Measurements from ENCODE around the gene DCLRE1A. TPM values are rescaled to one million over a fixed set of nuclear protein-coding genes. Genes with fewer than 3 reads are reported as not detected.

Gene DCLRE1A
- total and polyA plus RNA-seq, 8 donors: 8.1 to 14.9 (median 12.4) TPM

GRCh38 chr10:113872139-113873030 lies 18.5 kb upstream of the DCLRE1A start:
- Histone ChIP-seq H3K4me3 (no peak overlapping the region), H3K27ac (no peak overlapping the region), H3K27me3 (no peaks in the 10 kb centered on the region), H3K9me3 (peaks cover 0 to 12% of the 10 kb centered on the region in 2 donors), H3K4me1 (no peaks in the 10 kb centered on the region), H3K36me3 (peaks cover 0 to 16% of the 10 kb centered on the region in 2 donors)
- ATAC-seq: no peak
- intact Hi-C loops (cut with DNase I): no loop called here
- no peak for DNase-seq
- TF ChIP-seq CTCF (IDR thresholded peaks at IDR 0.05): no peak

- TF ChIP-seq CTCF (IDR thresholded peaks at IDR 0.05): no peak
- H3K27ac ChIP-seq: no peak overlapping the region
- intact Hi-C loops (cut with DNase I): no loop called here
- H3K27me3 ChIP-seq: no peaks in the 10 kb centered on the region
- ATAC-seq (no peak), DNase-seq (no peak)
- H3K9me3 ChIP-seq: peaks cover 0 to 12% of the 10 kb centered on the region in 2 donors
- H3K36me3 ChIP-seq: peaks cover 0 to 5% of the 10 kb centered on the region in 2 donors
- peaks cover 0 to 20% of the 10 kb centered on the region in 2 donors for H3K4me1 ChIP-seq
- H3K4me3 ChIP-seq: no peak overlapping the region
These were observed 15.9 kb upstream of the DCLRE1A start for GRCh38 chr10:113869789-113870188.

DNA sequence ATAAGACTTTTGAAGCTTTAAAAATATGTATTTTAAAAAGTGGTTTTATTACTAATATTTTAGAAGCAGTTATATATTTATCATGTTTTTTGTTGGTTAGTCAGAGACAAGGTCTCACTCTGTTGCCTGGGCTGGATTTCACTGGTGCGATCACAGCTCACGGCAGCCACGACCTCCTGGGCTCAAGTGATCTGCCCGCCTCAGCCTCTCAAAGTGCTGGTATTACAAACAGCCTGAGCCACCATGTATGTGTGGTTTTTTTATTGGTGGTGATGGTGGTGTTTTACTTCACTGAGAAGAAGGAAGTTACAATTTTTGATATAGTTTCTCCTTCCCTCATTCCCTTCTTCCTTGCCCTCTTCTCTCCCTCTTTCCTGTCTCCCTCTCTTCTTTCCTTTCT lies 14.0 kb upstream of the DCLRE1A start:
- H3K4me1 ChIP-seq: peaks cover 0 to 20% of the 10 kb centered on the region in 2 donors
- intact Hi-C loops (cut with DNase I): no loop called here
- H3K36me3 ChIP-seq: peaks cover 0 to 5% of the 10 kb centered on the region in 2 donors
- peaks cover 0 to 8% of the 10 kb centered on the region in 2 donors for H3K9me3 ChIP-seq
- ATAC-seq (no peak), DNase-seq (peak in 1 of 4 donors; percentile 8)
- no peak for TF ChIP-seq CTCF (IDR thresholded peaks at IDR 0.05)
- H3K4me3 ChIP-seq: no peak overlapping the region
- no peaks in the 10 kb centered on the region for H3K27me3 ChIP-seq
- H3K27ac ChIP-seq: no peak overlapping the region

DNA sequence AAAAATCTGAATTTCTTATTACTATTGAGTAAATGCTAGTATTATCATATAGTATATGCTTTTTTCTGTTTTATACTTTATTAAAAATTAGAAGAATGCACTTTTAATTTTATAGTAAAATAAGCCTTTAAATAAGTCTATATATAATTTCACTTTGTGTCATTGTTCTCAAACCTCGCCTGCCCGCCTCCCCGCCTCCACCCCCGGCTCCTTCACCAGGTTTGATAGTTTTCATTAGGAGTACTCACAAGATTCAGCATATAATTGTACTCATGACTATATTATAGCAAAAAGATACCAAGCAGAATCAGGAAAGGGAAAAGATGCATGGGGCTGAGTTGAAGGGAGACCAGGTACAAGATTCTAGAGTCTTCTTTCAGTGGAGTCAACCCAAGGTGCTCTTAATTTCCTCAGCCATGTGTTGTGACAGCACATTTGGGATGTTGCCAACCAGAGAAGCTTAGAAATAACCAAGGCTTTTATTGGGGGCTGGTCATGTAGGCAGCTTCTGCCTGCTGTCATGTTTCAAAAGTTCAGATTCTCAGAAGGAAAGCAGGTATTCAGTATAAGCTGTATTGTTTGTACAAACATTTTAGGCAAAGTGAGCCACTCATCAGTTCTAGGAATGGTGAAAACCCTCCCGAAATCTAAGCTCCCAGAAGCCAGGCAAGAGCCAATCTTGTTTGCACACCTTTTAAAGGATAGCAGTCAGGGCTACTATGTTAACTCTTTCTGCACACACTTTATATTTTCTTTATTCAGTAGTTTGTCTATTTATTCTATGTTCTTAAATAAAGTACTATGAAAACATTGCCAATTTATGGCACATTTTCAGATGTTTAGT lies 12.9 kb upstream of the DCLRE1A start:
- Histone ChIP-seq H3K4me3 (no peak overlapping the region), H3K4me1 (peaks cover 0 to 20% of the 10 kb centered on the region in 2 donors), H3K9me3 (no peaks in the 10 kb centered on the region), H3K27me3 (no peaks in the 10 kb centered on the region), H3K36me3 (peaks cover 0 to 4% of the 10 kb centered on the region in 2 donors), H3K27ac (no peak overlapping the region)
- DNase-seq (peak in 1 of 4 donors; percentile 24), ATAC-seq (no peak)
- intact Hi-C loops (cut with DNase I): no loop called here
- no peak for TF ChIP-seq CTCF (IDR thresholded peaks at IDR 0.05)

- DNase-seq: no peak
- no peak for TF ChIP-seq CTCF (IDR thresholded peaks at IDR 0.05)
- Histone ChIP-seq H3K9me3 (no peaks in the 10 kb centered on the region), H3K27ac (no peak overlapping the region), H3K4me1 (peaks cover 0 to 20% of the 10 kb centered on the region in 2 donors), H3K4me3 (no peak overlapping the region), H3K36me3 (peaks cover 0 to 13% of the 10 kb centered on the region in 2 donors), H3K27me3 (no peaks in the 10 kb centered on the region)
- ATAC-seq: no peak
- intact Hi-C loops (cut with DNase I): no loop called here
These were observed 12.0 kb upstream of the DCLRE1A start for GRCh38 chr10:113865901-113866300.

Measured in left lung (tissue), 10 donors.